ENCODE results near the gene TMEM119.
A peak's percentile ranks its signal among the peaks of the same experiment; 100 is the strongest.
"Not testable (repeated sequence)": the region's sequence is repeated elsewhere in the genome, so short reads cannot be mapped to it uniquely, and the experiment has no call there.

The TMEM119 gene

DNA sequence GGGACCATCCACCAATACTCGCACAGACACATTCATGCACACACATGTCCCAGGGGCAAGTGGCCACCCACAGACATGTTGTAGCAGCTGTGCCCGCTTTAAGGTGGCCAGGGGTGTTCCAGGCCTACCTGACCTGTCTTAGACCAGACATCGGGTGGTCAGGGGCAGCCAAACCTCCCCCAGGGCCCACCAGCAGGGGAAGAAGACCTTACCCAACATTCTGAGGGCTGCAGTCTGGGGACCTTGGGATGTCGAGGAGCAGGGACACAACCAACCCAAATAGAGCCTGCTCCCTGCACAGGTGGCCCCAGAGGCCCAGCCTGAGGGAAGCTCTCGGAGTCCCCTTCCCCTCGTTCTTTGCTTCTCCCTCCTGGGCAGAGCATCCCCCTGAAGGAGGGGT is 1.7 kb upstream of the TMEM119 start:
- no peak for DNase-seq

DNA sequence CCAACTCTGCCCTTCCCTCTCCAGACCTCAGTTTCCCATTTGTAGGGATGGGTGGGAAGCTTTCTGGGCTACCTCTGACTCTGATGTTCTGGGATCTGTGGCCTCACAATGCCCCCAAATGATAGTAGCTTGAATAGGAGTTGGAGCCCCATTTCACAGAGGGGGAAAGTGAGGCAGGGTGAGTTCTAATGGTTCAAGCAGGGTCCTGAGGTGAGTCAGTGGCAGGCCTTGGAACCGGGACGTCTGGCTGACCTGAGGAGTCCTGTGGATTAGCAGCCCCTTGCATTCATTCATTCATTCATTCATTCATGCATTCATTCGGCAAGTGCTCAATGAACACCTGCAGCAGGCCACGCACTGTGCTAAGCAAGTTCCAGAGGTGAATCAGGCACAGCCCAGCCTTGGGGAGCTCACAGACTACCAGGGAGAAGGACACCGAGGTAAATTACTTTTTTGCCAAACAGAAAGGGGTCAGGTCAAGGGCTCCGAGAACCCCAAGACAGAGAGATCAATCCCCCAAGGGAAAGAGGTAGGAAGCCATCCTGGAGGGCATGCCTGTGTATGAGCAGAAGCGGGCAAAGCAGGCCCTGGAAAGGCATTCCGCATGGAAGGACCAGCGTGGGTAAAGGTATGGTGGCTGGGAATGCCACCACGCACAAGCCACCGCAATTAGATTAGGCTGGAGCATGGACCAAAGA is 818 bp upstream of the TMEM119 start:
- no peak for DNase-seq

DNA sequence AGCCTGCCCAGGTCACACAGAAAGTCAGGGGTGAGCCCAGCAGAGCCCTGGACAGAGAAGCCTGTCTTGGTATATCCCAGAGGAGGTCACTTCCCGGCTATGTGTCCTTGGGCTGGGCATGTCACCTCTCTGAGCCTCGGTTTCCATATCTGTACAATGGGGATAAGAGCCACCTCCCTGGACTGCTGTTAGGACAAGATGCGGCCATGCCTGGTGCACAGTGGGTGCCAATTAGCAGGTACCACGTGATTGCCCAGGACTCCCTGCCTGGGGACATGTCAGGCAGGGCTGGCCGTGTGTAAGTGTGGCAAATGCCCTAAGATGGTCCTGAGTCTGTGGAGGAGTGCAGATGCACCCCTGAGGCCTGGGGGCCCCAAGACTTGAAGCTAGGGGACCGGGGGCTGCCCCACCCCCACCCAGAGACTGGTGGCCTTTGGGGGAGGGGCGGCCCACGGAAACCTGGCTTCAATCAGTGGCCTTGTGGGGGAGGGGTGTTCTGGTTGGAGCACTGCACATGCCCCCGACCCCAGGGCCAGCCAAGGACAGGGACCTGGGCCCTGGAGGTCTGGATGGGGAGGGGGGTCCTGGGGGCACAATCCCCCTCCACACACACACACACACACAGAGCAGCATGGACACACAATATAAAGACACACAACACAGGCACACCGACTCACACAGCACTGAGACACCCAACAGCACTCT is 878 bp downstream of the TMEM119 start:
- peak; percentile 20 for DNase-seq

DNA sequence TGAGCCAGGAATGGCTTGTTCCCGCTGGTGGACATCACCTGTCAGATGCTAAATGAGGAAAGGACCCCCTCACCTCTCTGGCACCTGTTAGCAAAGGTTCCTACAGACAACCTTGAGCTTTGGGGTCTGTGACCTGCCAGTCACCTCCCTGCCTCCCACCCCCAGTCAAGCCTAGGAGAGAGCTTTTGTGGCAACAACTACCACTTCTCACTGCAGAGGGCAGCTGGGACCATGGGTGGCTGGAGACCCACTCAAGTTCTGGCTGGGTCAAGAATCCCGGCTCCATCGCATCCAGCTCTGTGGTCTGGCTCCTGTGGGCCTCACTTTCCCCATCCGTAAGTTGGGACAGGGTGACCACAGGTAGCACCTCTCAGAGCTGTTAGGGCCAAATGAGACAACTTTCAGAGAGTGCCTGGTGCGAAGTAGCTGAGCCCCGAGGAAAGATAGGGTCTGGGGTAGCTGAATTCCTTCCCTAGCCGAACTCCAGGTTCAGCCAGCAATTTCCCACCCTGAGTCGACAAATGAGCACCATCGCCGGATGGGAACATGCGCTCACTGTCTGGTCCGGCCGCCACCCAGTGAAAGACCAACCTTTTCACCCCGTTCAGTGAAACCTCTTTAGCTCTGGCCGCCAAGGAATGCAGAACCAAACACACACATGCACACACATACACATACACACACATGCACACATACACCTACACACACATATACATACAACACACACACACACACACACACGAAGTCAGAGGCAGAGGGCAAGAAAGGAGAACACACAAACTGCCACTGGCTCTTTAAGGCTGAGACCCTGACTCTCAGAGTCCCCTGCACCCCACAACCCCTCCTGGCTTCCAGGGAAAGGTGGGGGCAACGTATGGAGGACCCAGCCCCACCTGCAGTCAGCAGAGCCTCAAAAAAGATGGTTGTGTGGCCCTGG is 1.9 kb downstream of the TMEM119 start:
- DNase-seq = no peak

DNA sequence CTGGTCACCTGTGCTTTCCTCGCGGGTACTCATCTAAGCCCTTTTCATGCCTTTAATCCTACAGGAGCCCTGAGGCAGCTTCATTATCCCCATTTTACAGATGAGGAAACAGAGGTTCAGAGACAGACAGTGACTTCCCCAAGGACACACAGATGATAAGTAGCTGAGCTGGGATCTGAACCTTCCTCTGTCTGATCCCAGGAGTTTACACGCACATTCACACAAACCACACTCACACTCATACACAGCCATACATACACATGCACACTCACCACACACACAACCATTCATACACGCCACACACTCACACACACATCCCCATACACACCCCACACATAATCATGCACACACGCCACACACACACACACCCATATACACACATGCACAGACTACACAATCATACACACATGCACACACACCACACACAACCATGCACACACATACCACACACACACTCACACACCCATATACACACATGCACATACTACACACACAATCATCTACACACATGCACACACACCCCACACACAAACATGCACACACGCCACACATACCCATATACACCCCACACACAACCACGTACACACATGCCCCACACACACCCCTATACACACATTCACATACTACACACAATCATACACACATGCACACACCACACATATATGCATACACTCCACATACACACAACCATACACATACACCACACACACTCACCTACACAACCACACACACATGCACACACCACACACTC is 2.7 kb downstream of the TMEM119 start:
- no peak for DNase-seq

DNA sequence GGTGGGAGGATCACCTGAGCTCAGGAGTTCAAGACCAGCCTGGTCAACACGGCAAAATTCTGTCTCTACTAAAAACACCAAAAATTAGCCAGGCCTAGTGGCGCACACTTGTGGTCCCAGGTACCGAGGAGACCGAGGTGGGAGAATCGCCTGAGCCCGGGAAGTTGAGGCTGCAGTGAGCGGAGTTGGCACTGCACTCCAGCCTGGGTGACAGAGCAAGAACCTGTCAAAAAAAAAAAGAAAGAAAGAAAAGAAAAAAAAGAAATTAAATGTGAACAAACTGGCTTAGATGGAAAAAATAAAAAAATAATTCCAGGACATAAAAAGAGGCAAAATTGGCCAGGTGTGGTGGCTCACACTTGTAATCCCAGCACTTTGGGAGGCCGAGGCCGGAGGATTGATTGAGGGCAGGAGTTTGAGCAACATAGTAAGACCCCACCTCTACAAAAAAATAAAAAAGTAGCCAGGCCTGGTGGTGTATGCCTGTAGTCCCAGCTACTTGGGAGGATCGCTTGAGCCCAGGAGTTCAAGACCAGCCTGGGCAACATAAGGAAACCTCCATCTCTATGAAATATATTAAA is 3.5 kb downstream of the TMEM119 start:
- DNase-seq = no peak

DNA sequence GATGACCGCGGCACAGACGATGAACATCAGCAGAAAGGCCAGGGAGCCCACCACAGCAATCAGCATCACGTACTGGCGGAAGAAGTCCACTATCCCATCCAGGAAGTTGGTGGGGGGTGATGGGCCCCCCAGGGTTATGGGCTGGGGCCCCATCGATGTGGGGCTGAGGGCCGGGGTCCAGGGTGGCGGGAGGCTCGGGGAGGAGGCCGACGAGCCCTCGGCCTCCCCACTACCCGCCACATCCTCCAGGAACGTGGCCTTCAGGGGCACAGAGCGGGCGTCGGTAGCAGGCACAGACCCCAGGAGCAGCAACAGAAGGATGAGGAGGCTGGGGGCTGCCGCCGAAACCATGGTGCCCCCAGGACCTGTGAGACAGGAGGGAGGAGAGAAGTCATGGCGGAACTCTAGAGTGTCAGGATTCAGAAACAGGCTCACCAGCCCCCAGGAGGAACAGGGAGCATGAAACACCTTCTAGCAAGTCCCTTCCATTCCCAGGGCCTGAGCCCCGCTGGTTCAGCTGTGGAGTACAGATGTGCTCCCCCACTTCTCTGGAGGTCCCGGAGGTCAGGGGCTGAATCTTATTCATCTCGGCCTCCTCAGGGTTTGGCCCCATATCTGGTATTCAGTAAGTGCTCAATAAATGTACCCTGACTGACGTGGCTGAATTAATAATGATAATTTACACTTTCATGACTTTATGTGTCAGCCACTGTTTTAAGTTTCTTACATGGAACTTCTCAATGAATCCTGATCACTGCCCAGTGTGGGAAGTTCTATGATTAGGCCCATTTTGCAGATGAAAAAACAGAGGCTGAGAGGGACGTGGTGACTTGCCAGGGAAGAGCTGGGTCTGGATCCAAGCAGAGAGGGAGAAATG is 5.6 kb downstream of the TMEM119 start:
- no peak for DNase-seq

DNA sequence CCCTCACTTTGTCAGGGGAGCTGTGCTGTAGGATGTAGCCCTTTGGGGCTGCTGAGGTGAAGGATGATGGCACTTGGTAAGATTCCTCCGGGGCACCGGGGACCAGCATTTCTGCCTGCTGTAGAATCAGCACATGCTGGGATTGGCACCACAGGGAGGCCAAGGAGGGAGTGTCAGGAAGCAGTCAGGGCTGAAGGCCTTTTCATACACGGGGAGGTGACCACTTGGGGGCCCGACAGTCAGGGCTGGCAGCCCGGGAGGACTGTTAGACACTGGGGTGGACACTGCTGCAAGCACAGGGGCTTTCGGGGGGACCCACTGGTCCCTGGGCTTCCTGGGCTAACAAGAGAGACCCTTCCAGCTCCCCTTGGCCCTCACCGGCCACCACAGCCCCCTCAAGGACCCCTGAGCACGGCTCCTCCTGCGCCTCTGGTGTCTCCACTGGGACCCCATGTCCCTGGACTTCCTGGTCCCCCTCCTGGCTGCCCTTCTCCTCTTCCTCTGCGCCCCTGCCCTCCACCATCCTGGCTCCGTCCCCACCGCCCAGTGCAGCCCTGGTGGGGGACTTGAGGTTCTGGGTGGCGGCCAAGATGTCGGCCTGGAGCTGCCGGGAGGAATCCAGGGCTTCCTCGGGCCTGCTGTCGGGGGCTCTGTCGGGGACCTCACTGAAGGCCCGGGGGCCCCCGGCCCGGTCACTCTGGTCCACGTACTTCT is 6.5 kb downstream of the TMEM119 start:
- no peak for DNase-seq

DNA sequence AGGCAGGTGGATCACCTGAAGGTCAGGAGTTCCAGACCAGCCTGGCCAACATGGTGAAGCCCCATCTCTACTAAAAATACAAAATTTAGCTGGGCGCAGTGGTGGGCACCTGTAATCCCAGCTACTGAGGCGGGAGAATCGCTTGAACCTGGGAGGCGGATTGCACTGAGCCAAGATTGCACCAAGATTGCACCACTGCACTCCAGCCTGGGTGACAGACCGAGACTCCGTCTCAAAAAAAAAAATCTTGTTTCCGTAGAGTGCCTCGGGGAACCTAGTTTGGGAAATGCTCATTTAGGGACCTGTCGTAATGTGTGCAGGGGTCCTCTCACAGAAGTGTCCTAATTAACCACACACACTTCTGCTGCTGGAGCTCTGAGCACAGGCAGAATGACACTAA is 7.4 kb downstream of the TMEM119 start:
- not testable (repeated sequence) for DNase-seq

DNA sequence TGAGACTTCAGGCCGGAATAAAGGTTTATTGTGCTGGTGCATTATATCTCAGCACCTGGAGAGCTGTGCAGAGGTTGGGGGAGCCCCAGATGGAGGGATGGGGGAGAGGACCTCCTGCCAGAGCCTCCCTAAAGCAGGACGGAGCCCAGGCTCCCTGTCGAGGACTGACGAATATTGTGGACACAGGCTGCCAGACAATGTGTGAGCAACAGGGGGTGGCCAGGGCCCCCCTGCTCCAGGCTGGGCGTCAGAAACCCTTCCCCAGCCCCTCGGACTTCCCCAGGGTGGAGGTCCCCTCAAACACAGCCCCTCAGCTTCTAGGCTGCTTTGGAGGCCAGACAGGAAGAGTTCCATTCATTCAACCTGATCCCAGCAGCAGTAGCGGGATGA is 8.0 kb downstream of the TMEM119 start:
- no peak for DNase-seq

DNA sequence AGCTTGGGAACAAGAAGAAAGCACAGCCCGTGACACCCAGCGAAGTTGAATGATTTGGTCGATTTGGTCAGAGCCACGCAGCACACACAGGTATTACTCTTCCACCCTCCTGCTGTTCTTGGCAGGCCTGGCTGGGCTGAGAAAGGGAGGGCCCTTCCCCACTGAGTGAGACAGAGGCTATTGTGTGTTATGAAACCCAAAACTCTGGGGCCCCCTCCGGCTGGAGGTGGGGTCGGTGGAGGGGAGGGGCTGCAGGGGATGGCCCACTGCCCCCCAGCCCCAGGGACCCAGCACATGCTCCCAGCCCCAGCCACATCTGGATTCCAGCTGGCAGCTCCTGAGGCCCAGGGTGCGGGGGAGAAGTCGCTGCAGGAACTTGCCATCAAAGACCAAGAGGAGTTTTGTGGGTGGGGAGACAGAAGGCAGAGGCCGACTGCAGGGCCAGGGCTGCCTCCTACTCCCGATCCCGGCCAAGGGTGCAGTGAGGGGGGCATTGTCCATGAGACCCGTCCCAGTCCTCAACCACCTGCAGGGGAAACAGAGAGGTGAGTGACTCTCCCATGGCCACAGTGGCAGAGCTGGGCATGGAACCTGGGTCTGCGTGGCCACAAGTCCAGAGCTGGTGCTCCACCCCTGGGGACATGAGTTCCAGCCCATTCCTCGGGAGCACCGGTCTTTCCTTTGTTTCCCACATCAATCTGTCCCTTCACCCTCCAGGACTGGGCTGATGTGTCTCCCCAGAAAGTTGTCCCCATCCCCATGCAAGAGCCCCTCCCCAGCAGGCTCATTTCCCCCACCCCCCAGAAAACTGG is 8.7 kb downstream of the TMEM119 start:
- DNase-seq = peak; percentile 73

DNA sequence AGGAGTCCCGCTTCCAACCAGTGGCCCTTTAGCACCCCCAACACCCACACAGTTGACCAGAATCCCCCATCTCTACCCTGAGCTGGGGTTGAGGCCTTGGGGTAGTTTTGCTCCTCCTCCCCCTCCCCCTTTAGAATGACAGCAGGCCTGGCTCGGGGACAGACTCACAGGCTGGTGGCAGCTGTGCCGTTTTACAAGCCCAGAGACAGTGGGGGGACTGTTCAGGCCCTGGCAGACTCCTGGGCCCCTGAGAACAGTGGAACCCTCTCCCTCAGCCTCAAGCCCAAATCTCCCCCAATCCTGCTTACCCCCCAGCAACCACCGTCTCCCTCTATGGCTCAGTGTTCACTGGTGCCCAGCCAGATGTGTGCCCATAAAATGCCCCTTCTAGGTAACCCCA is 10.1 kb downstream of the TMEM119 start:
- DNase-seq = no peak

DNA sequence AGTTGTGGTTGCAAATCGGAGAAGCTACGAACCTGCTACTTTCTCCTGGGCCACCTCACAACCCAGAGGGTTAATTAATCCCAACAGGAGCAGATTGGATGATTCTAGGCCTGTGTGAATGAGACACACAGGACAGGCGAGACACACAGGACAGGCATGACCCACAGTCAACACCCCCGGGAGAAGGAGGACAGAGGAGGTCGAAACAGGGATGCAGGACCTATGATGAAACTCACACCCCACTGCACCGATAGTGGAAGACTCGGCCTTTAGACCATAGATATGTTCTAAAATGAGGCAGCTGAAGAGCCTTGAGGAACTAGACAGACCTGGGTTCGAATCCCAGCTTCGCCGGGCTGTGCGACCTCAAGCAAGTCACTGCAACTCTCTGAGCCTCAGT is 11.6 kb downstream of the TMEM119 start:
- DNase-seq = no peak

DNA sequence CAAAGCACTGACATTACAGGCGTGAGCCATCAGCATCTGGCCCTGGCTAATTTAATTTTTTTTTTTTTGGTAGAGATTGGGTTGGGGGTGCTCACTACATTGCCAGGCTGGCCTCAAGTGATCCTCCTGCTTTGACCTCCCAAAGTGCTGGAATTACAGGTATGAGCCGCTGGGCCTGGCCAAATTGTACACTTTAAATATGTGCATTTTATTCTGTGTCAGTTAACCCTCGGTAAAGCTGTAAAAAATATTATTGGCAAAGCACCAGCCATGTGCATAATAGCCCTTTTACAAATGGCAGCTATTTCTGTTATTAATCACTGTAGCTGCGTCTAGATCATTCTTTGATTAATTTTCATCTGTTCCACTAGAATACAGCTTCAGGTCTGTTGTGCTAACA is 12.0 kb downstream of the TMEM119 start:
- no peak for DNase-seq

DNA sequence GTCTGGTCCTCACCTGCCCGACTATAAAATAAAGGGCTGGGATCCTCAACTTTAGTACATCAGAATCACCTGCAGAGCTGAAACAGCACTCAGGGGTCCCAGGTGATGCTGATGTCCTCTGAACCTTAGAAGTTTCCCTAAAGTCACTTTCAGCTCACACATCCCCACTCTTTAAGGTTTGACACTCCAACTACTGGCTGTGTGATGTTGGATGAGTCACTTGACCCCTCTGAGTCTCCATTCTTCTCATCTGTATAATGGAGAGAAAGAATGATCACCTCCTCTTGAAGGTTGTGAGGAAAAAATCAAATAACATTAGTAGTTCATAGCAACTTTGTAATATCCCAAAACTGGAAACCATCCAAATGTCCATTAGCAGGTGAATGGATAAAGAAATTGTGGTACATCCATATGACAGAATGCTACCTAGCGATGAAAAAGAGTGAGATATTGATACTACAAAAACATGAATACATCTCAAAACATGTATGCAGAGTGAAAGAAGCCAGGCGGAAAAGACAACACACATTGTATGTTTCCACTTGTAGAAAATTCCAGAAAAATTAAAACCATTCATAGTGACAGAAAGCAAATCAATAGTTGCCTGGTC is 13.3 kb downstream of the TMEM119 start:
- DNase-seq = no peak

DNA sequence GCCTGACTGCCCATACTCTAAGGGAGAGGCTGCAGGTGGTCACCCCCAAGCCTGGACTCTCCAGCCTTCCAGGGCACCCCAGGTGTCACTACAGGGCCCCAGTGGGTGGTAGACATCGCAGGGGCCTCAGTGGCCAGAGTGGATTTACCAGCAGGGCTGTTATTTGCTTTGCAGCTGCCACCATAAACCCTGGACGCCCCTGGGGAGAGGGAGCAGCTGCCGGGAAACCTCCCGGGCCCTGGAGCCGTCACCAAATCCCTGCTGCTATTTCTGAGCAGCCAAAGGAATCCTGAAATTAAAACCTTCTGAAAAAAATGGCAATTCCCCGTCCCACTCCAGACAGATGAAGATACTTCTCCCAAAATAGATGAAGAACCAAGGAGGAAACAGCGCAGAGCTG is 13.9 kb downstream of the TMEM119 start:
- DNase-seq = peak; percentile 47

DNA sequence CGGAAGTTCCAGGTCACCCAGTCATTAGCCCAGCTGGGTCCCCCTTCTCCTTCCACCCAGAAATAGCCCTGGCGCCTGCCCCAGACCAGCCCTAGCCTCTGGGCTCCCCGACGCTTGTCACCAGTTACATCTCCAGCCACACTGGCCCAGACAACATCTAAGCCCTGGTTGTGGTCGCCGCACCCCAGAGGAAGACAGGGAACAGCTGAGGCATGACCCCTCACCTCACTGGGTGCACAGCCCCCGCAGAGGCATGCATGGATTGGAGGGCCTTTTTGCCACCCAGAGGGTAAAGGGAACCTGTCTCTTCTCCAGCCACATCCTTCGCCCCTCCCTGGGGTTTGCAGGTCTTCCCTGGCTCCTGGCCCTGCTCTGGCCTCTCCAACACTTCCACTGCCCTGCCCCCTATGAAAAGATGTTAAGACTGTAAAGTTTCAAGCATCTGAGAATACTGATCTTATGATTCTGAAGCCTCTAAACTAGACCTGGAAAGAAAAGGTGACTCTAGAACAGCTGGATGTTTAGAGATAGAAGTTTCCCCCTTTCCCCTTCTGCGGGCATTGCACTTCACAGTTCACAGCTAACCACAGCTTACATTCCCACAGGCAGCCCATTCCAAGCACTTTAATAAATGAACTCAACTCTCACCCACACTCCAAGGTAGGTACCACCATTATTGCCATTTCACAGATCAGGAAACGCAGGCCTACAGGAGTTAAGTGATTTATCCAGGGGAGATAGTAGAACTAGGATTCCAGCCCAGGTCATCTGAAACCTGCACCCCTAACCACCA is 14.7 kb downstream of the TMEM119 start:
- no peak for DNase-seq

DNA sequence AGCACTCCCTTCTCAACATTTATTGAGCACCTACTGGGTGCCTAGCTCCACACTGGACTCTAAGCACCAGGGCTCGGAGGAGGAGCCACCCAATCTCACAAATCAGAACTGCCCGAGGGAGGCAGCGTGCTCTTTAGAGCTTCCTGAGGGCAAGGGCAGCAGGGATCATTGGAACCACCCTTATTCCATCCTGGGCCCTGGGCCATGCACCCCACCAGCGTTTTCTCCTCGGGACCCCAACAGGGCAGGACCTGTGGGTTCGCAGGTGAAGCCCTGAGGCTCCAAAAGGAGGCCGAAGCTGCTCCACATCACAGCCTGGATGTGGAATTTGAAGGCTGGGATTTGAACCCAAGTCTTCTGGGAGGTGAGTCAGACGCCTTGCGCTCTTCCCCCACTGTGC is 15.4 kb downstream of the TMEM119 start:
- no peak for DNase-seq

Measured in eye (tissue), 1 donor.